GM19372 (cell line): Measurements from ENCODE around the gene TSPEAR.
"Not testable (repeated sequence)": the region's sequence is repeated elsewhere in the genome, so short reads cannot be mapped to it uniquely, and the experiment has no call there.

Experiments used
- ATAC-seq: cut with Tn5 transposase; IDR thresholded peaks from one replicate; pipeline ENCODE4 v1.9.1; 2021; ENCODE audit warnings: mild to moderate bottlenecking, low read depth, moderate library complexity; ENCODE audit not compliant: unreplicated experiment

The TSPEAR gene

GRCh38 chr21:44703731-44704635, 7.4 kb downstream of the TSPEAR start:
- no peak for ATAC-seq

- ATAC-seq = no peak
Observed at GRCh38 chr21:44702973-44703730, 8.2 kb downstream of the TSPEAR start.

GRCh38 chr21:44702111-44702972, 9.0 kb downstream of the TSPEAR start:
- ATAC-seq = no peak

GRCh38 chr21:44701541-44701940, 9.8 kb downstream of the TSPEAR start:
- ATAC-seq = no peak

GRCh38 chr21:44701023-44701400, 10.4 kb downstream of the TSPEAR start:
- no peak for ATAC-seq

GRCh38 chr21:44700101-44701022, 11.0 kb downstream of the TSPEAR start:
- no peak for ATAC-seq

GRCh38 chr21:44699502-44700001, 11.8 kb downstream of the TSPEAR start:
- no peak for ATAC-seq

GRCh38 chr21:44697811-44698734, 13.3 kb downstream of the TSPEAR start:
- no peak for ATAC-seq

- ATAC-seq = not testable (repeated sequence)
Observed at GRCh38 chr21:44697172-44697810, 14.1 kb downstream of the TSPEAR start, which contains the start of gene KRTAP10-12. TSS of gene KRTAP10-12 (plus strand) at chr21:44697172. CDS start at chr21:44697202, 30 bp downstream.

GRCh38 chr21:44696572-44696971, 14.8 kb downstream of the TSPEAR start:
- no peak for ATAC-seq

GRCh38 chr21:44695641-44696040, 15.7 kb downstream of the TSPEAR start:
- ATAC-seq = no peak

GRCh38 chr21:44695184-44695583, 16.2 kb downstream of the TSPEAR start:
- no peak for ATAC-seq

GRCh38 chr21:44694776-44695175, 16.6 kb downstream of the TSPEAR start:
- no peak for ATAC-seq

- no peak for ATAC-seq
Observed at GRCh38 chr21:44692798-44693512, 18.4 kb downstream of the TSPEAR start.

- no peak for ATAC-seq
Observed at GRCh38 chr21:44691686-44692085, 19.7 kb downstream of the TSPEAR start.

GRCh38 chr21:44689740-44690139, 21.6 kb downstream of the TSPEAR start:
- ATAC-seq = not testable (repeated sequence)

- no peak for ATAC-seq
Observed at GRCh38 chr21:44687671-44688070, 23.7 kb downstream of the TSPEAR start.
